Measurements from ENCODE around the gene F10.

The F10 gene

DNA sequence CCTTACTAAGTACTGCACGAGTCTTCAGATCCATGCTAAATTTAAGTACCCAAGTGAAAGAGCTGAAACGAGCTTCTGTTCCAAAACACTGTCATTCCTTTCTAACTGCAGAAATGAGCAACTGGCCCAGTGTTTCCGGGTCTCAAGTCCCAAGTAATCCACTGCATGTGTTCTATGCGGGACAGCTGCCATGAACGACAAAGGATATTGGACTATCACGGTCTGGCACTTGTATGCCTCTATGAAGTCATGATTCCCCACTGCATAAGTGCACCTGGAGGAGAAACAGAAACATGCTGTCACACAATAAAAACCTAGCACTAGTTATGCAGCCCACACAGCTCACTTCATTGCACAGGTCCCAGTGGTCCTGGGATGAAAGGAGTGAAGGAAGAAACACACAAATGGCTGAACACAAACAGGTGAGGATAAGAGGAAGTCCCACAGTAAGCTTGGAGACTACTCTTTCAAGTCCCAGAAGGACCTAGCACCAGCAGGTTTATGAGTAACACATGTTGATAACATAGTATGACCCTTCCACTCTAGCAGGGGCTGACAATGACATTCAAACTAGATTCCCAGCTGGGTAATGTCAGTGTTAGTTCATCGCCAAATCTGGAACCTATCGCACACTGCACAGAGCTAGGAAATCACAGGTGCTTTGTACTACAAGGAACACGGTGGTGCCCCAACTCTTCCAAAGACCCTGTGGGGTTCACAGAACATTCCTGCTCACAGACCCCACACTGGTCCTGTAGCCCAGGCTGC lies 74.6 kb downstream of the F10 start:
- no peak for DNase-seq (ENCODE audit: low read depth)
